AG09309 (cell line): ENCODE results near the gene TUBB2B.

Experiments
- DNase-seq: peaks from one replicate; pipeline ENCODE4 v3.0.0-alpha.2; 2010; ENCODE audit warnings: low read depth
- H3K4me3 ChIP-seq: 2 replicates; pipeline ENCODE4 v1.5.1; 2011; ENCODE audit warnings: mild to moderate bottlenecking, low read depth, low read length, moderate library complexity; ENCODE audit not compliant: control insufficient read depth
- TF ChIP-seq, protein P1 (sequence below): IDR thresholded peaks from 2 replicates; pipeline ENCODE4 v1.5.1; 2011; ENCODE audit warnings: mild to moderate bottlenecking, low read depth, low read length, inconsistent platforms; ENCODE audit not compliant: insufficient read depth, control insufficient read depth; ENCODE audit errors: missing control alignments

The TUBB2B gene

DNA sequence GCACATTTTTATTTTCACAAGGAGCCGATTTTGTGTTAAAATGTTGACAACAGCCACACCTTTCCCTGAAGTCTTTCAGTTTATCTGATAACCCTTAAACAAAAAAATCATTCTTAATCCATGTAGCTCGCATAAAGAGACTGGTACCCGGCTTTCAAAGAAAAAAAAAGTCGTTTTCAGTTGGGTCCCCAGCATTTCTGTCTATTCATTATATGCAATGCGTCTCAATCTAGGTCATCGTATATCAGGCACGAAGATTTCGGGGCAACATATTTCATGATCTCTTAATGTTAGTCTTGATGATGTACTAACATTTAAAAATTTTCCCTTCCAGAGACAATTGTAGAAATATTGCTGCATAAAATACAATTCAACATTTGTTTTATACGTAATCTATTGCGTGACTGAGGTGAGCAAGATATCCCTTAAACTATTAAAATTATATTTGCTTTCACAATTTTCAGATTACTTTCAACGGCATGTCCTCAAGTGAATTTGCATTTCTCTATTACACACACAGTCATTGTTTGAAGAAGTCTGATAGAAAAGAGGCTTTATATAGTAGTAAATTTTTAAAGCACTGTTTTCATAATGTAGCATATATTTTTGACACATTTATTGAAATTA is 2.9 kb upstream of the TUBB2B start:
- no peak for DNase-seq
- H3K4me3 ChIP-seq, result no peak overlapping the region
- TF ChIP-seq, protein P1, sequence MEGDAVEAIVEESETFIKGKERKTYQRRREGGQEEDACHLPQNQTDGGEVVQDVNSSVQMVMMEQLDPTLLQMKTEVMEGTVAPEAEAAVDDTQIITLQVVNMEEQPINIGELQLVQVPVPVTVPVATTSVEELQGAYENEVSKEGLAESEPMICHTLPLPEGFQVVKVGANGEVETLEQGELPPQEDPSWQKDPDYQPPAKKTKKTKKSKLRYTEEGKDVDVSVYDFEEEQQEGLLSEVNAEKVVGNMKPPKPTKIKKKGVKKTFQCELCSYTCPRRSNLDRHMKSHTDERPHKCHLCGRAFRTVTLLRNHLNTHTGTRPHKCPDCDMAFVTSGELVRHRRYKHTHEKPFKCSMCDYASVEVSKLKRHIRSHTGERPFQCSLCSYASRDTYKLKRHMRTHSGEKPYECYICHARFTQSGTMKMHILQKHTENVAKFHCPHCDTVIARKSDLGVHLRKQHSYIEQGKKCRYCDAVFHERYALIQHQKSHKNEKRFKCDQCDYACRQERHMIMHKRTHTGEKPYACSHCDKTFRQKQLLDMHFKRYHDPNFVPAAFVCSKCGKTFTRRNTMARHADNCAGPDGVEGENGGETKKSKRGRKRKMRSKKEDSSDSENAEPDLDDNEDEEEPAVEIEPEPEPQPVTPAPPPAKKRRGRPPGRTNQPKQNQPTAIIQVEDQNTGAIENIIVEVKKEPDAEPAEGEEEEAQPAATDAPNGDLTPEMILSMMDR, result no peak

DNA sequence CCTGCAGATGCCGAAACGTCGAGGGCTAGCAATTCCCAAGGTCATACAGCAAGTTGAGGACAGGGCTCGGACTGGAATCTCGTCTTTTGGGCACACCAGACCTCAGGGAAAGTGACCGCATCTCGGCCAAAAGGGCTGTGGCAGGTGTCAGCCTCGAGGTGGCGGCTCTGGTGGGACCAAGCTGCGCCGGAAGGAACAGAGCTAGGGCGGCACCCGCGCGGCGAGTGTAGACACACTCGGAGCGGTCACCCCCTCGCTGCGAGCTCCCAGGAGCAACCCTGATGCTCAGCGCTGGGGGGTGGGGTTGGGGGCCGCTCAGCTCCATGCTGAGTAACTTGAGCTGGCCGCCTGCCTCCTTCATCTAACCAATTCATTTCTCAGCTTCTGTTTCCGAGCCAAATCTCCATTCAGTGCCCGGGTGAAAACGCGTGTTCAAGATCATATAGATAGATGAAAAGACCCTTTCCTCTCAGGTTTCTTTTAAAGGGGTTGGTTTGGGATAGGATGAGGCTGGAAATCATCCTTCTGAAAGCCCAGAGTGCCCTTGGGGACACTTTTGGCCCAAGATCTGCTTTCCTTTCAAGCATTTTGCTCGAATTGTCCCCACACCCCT is 2.2 kb upstream of the TUBB2B start:
- H3K4me3 ChIP-seq, result no peak overlapping the region
- TF ChIP-seq, protein P1, result no peak
- no peak for DNase-seq

GRCh38 chr6:3228771-3229565 is 1.5 kb upstream of the TUBB2B start:
- no peak overlapping the region for H3K4me3 ChIP-seq
- DNase-seq, result no peak
- TF ChIP-seq, protein P1, result no peak

DNA sequence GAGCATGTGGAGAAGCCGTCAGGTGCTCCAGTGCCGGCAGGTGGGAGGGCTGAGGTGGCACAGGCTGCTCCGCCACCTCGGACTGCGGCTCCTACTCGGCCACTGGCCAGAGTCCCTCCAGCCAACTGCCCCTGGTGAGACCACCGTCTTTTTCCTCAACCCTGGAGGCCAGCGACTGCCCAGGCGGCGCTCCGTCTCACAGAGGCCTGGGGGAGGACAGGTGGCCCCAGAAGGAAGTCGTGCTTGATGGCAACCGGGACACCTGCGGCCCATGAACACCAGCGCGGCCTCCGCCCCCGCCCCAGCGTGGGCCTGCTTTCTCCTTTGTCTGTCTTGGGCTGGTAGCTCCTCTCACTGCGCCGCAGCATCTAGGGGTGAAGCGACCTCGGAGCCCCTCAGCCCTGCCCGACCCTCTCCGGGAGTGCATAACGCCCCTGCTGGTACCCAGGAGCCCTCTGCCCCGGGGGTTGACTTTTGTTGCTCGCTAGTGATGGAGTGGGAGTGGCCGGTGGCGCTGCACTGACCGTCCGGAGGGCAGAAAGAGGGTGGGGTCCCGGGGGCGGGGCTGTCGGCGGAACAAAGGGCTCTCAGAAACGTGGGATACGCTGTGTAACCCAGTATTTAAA is 706 bp upstream of the TUBB2B start:
- no peak for DNase-seq
- TF ChIP-seq, protein P1, result no peak
- H3K4me3 ChIP-seq, result no peak overlapping the region

DNA sequence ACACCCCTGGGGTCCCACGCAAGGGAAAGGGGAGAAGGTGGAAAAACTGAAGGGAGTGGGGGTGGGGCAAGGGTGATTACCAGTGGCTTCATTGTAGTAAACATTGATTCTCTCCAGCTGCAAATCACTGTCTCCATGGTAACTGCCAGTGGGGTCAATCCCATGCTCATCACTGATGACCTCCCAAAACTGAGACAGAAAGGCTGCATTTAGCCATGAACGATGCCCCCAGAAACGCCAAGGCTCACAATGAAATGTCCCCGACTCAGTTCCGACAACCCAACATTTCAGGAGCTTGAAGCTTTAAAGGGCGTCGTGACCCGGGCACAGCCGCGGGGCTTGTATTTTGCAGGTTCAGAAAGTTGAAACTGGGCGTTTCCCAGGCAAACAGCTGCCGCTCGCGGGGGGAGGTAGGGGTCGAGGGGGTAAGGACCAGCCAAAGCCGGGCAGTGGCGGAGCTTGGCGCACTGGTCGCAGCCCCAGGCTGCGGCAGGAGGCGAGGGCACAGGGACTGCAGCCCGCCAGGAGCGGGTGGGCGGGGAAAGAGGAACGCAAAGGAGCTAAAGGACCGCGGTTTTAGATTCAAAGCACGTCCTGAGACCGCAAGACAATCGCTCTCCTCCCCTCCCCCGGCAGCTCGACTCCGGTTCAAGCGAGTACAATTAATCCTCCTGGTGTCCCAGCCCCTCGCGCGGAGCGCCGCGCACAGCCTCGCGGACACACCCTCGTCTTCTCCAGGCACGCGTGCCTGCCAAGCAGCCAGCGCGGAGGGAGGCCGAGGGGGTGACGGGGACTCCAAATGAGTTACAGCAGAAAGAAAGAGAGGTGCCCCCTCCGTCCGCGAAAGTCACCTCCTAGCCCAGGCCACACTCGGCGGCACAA is 731 bp downstream of the TUBB2B start:
- H3K4me3 ChIP-seq, result peak overlapping the region; percentile 18
- TF ChIP-seq, protein P1, result no peak
- DNase-seq, result no peak

GRCh38 chr6:3226042-3226441 is 1.4 kb downstream of the TUBB2B start:
- TF ChIP-seq, protein P1, result no peak
- H3K4me3 ChIP-seq, result no peak overlapping the region
- DNase-seq, result no peak
